Testis (tissue), 2 donors: Measurements from ENCODE around the gene HSPA9.

Experiments
- POLR2A ChIP-seq: fragments of 450-650 bp; IDR thresholded peaks from one replicate; pipeline ENCODE4 v1.6.1; 2017; ENCODE audit warnings: antibody characterized with exemption, mild to moderate bottlenecking, moderate library complexity
- TF ChIP-seq, protein P1 (sequence below), 3 experiments: fragments of 450-650 bp in 2 of 3; fragments of 200-600 bp in 1 of 3; sonication (generic) in 1 of 3; IDR thresholded peaks; one replicate each; pipeline ENCODE4 v1.5.1; 2016 to 2019; ENCODE audit warnings: antibody characterized with exemption in 3 of 3, mild to moderate bottlenecking in 2 of 3, moderate library complexity in 1 of 3

DNA sequence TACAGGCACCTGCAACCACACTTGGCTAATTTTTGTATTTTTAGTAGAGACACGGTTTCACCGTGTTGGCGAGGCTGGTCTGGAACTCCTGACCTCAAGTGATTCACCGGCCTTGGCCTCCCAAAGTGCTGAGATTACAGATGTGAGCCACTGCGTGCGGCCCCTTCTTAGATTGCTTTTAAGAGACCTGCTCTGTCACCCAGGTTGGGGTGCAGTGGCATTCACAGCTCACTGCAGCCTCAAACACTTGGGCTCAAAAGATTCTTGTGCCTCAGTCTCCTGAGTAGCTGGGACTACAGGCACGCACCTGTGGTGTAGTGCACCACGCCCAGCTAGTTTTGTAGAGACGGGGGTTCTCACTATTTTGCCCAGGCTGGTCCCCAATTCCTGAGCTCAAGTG, 11.0 kb downstream of the HSPA9 start:
- TF ChIP-seq, protein P1, sequence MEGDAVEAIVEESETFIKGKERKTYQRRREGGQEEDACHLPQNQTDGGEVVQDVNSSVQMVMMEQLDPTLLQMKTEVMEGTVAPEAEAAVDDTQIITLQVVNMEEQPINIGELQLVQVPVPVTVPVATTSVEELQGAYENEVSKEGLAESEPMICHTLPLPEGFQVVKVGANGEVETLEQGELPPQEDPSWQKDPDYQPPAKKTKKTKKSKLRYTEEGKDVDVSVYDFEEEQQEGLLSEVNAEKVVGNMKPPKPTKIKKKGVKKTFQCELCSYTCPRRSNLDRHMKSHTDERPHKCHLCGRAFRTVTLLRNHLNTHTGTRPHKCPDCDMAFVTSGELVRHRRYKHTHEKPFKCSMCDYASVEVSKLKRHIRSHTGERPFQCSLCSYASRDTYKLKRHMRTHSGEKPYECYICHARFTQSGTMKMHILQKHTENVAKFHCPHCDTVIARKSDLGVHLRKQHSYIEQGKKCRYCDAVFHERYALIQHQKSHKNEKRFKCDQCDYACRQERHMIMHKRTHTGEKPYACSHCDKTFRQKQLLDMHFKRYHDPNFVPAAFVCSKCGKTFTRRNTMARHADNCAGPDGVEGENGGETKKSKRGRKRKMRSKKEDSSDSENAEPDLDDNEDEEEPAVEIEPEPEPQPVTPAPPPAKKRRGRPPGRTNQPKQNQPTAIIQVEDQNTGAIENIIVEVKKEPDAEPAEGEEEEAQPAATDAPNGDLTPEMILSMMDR (IDR thresholded peaks at IDR 0.05): no peak
- no peak for TF ChIP-seq POLR2A
